OCI-LY3 (cell line): ENCODE data around the gene MINDY4.

Experiments used
- EZH2phosphoT487 ChIP-seq: fragments of 200-600 bp; shearing (Covaris generic); IDR thresholded peaks from 2 replicates; pipeline ENCODE4 v1.6.1; 2018; ENCODE audit warnings: antibody characterized with exemption, mixed run types, low read depth
- TF ChIP-seq, protein P1 (sequence below): fragments of 200-600, 300-600 bp; sonication (generic); IDR thresholded peaks from 2 replicates; pipeline ENCODE4 v1.5.1; 2014; ENCODE audit warnings: antibody characterized with exemption, low read length, low read depth

DNA sequence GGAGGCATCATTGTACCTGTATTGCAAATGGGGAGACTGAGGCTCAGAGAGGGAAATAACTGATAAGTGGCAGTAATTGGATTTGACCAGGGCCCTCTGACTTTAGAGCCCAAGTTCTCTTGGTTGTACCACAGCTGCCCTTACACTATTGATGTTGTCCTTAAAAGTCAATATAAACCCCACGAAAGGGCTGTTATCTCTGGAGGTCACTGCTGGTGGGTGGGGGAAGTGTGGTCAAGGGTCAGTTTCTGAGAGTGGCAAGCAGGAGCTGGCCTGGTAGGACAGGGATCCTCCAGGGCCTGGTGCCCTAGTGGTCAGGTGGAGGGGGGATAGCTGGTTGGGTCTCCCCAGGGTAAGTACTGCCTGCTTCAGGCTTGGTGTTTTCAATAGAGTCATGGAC is 96.3 kb downstream of the MINDY4 start:
- TF ChIP-seq, protein P1, sequence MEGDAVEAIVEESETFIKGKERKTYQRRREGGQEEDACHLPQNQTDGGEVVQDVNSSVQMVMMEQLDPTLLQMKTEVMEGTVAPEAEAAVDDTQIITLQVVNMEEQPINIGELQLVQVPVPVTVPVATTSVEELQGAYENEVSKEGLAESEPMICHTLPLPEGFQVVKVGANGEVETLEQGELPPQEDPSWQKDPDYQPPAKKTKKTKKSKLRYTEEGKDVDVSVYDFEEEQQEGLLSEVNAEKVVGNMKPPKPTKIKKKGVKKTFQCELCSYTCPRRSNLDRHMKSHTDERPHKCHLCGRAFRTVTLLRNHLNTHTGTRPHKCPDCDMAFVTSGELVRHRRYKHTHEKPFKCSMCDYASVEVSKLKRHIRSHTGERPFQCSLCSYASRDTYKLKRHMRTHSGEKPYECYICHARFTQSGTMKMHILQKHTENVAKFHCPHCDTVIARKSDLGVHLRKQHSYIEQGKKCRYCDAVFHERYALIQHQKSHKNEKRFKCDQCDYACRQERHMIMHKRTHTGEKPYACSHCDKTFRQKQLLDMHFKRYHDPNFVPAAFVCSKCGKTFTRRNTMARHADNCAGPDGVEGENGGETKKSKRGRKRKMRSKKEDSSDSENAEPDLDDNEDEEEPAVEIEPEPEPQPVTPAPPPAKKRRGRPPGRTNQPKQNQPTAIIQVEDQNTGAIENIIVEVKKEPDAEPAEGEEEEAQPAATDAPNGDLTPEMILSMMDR: no peak
- TF ChIP-seq EZH2phosphoT487: no peak
